CD4-positive, alpha-beta T cell (primary cell): ENCODE measurements around the gene CLIP2. TPM values are rescaled to one million over a fixed set of nuclear protein-coding genes. Genes with fewer than 3 reads are reported as not detected.
"Not testable (repeated sequence)": the region's sequence is repeated elsewhere in the genome, so short reads cannot be mapped to it uniquely, and the experiment has no call there.

Experiments used
- ATAC-seq: fragments of 200-7000 bp; cut with Tn5 transposase; one replicate; pipeline ENCODE4 v1.10.0; 2022; ENCODE audit warnings: mild to moderate bottlenecking; ENCODE audit not compliant: poor library complexity
- CTCF ChIA-PET: fragments of 350-600 bp; sonication (Branson Sonifier 250); formaldehyde crosslinking; loops from one replicate; lab custom pipeline; 2021; ENCODE audit warnings: antibody characterized with exemption, inconsistent platforms; lab: Charles Lee
- POLR2A ChIA-PET: fragments of 350-600 bp; sonication (Branson Sonifier 250); formaldehyde crosslinking; loops from one replicate; lab custom pipeline; 2021; ENCODE audit warnings: antibody characterized with exemption, inconsistent platforms; lab: Charles Lee
- DNase-seq, 14 experiments: peaks; one replicate each; pipeline ENCODE4 v3.0.0-alpha.2; 2013 to 2020; ENCODE audit warnings: mixed read lengths in 2 of 14
- H3K27ac ChIP-seq, 2 donors: one replicate each; pipeline versions ENCODE4 v1.5.1 to v1.7.0; 2013; ENCODE audit warnings: low read length in 2 of 2, low read depth in 1 of 2, mild to moderate bottlenecking in 1 of 2
- H3K27me3 ChIP-seq, 2 experiments: 1 replicate in 1 of 2; 2 replicates in 1 of 2; pipeline versions ENCODE4 v1.6.1 to v1.7.0; 2013; ENCODE audit warnings: low read length in 2 of 2, control low read depth in 1 of 2, mild to moderate bottlenecking in 1 of 2, moderate library complexity in 1 of 2; ENCODE audit not compliant: insufficient read depth in 2 of 2, control insufficient read depth in 1 of 2
- H3K36me3 ChIP-seq: one replicate; pipeline ENCODE4 v1.6.1; 2013; ENCODE audit warnings: low read length, control low read depth; ENCODE audit not compliant: insufficient read depth
- H3K4me1 ChIP-seq: one replicate; pipeline ENCODE4 v1.6.1; 2013; ENCODE audit warnings: low read length, control low read depth; ENCODE audit not compliant: insufficient read depth
- H3K4me3 ChIP-seq: one replicate; pipeline ENCODE4 v1.5.1; 2013; ENCODE audit warnings: mild to moderate bottlenecking, low read length, moderate library complexity
- H3K9me3 ChIP-seq, 2 experiments: 1 replicate in 1 of 2; 2 replicates in 1 of 2; pipeline versions ENCODE4 v1.6.1 to v1.7.0; 2013; ENCODE audit warnings: low read length in 2 of 2, mild to moderate bottlenecking in 2 of 2, control low read depth in 1 of 2, moderate library complexity in 1 of 2; ENCODE audit not compliant: control insufficient read depth in 1 of 2, insufficient read depth in 1 of 2
- H3K27ac Mint-ChIP-seq: one replicate; pipeline ENCODE4 v1.8.0; 2020; ENCODE audit warnings: mixed read lengths
- H3K27me3 Mint-ChIP-seq: one replicate; pipeline ENCODE4 v1.8.0; 2021; ENCODE audit warnings: mixed read lengths
- H3K36me3 Mint-ChIP-seq: one replicate; pipeline ENCODE4 v1.8.0; 2021; ENCODE audit warnings: low read depth, mixed read lengths
- H3K4me1 Mint-ChIP-seq: one replicate; pipeline ENCODE4 v1.8.0; 2021; ENCODE audit warnings: low read depth, mixed read lengths
- H3K4me3 Mint-ChIP-seq: one replicate; pipeline ENCODE4 v1.8.0; 2020; ENCODE audit warnings: mild to moderate bottlenecking, mixed read lengths
- H3K9me3 Mint-ChIP-seq: one replicate; pipeline ENCODE4 v1.8.0; 2020; ENCODE audit warnings: mixed read lengths
- intact Hi-C, 2 experiments: fragments of 100-400 bp; cut with DNase I in 1 of 2; cut with micrococcal nuclease in 1 of 2; formaldehyde crosslinking; loops; one replicate each; pipeline versions ENCODE4 v1.15.1 to v1.9.0; 2023 to 2025; cut with DNase I, micrococcal nuclease
- total RNA-seq, 174 experiments: library from RNA in 2 of 174; stranded (reverse) in 2 of 174; gene quantifications; one replicate each; pipeline ENCODE4 v1.2.3 and lab custom pipeline; 2021 to 2026
- TF ChIP-seq, protein P1 (sequence below): fragments of 200-600 bp; IDR thresholded peaks from one replicate; pipeline ENCODE4 v1.8.0; 2022; ENCODE audit warnings: antibody characterized with exemption, mild to moderate bottlenecking

Gene CLIP2
- total RNA-seq, 2 experiments from 2014 or later = 2.4 to 2.7 TPM

DNA sequence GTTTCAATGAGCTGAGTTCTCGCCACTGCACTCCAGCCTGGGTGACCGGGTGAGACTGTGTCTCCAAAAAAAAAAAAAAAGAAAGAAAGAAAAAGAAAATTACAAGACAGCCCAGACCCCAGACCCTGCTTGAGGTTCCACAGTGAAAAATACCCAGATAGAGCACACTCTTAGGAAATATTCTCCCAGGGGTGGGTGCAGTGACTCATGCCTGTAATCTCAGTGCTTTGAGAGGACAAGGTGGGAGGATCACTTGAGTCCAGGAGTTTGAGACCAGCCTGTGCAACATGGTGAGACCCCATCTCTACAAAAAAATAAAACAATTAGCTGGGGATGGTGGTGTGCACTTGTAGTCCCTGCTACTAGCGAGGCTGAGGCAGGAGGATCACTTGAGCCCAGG lies 123.4 kb downstream of the CLIP2 start:
- peaks cover 4% of the 10 kb centered on the region for H3K4me1 ChIP-seq
- no peak overlapping the region for H3K4me3 ChIP-seq
- no peak overlapping the region for H3K27ac ChIP-seq
- DNase-seq = no peak
- no peaks in the 10 kb centered on the region for H3K4me1 Mint-ChIP-seq
- ChIA-PET CTCF (interaction anchor here (0.6 to 1.8 kb wide), 2 partner anchors 131 to 154 kb away, joined by 3 to 8 read pairs; no protein-coding TSS in a partner anchor), POLR2A (no interaction called here)
- H3K27me3 ChIP-seq = no peaks in the 10 kb centered on the region
- H3K27me3 Mint-ChIP-seq = no peaks in the 10 kb centered on the region
- no peak overlapping the region for H3K4me3 Mint-ChIP-seq
- H3K9me3 Mint-ChIP-seq = no peaks in the 10 kb centered on the region
- H3K9me3 ChIP-seq = no peaks in the 10 kb centered on the region
- intact Hi-C loops = loop anchor here (10.0 kb wide), 2 partner anchors 302 to 452 kb away; no protein-coding TSS in a partner anchor
- no peaks in the 10 kb centered on the region for H3K36me3 Mint-ChIP-seq
- ATAC-seq = no peak
- no peaks in the 10 kb centered on the region for H3K36me3 ChIP-seq
- H3K27ac Mint-ChIP-seq = no peak overlapping the region
- TF ChIP-seq, protein P1, sequence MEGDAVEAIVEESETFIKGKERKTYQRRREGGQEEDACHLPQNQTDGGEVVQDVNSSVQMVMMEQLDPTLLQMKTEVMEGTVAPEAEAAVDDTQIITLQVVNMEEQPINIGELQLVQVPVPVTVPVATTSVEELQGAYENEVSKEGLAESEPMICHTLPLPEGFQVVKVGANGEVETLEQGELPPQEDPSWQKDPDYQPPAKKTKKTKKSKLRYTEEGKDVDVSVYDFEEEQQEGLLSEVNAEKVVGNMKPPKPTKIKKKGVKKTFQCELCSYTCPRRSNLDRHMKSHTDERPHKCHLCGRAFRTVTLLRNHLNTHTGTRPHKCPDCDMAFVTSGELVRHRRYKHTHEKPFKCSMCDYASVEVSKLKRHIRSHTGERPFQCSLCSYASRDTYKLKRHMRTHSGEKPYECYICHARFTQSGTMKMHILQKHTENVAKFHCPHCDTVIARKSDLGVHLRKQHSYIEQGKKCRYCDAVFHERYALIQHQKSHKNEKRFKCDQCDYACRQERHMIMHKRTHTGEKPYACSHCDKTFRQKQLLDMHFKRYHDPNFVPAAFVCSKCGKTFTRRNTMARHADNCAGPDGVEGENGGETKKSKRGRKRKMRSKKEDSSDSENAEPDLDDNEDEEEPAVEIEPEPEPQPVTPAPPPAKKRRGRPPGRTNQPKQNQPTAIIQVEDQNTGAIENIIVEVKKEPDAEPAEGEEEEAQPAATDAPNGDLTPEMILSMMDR = no peak

DNA sequence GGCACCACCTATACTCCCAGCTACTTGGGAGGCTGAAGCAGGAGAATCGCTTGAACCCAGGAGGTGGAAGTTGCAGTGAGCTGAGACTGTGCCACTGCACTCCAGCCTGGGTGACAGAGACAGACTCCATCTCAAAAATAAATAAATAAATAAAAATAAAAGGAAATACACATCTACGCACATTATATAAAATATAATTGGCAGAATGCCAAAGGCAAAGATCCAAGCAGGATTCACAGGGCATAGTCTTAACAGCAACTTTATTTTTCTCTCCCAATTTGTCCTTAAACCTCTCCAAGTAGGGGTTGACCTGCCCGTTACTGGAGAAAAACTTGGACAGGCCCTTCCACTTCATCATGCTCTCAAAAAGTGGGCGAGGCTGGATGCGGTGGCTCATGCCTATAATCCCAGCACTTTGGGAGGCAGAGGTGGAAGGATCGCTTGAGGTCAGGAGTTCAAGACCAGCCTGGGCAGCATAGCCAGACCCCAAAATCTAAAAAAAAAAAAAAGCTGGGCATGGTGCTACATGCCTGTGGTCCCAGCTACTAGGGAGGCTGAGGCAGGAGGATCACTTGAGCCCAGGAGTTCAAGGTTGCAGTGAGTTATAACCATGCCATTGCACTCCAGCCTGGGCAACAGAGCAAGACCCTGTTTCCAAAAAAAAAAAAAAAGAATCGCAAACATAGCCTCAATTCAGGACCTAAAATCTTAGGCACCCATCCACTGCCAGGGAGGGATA lies 125.6 kb downstream of the CLIP2 start:
- H3K4me3 ChIP-seq, H3K4me1 Mint-ChIP-seq, H3K4me1 ChIP-seq, H3K27ac ChIP-seq, H3K4me3 Mint-ChIP-seq, ATAC-seq, H3K36me3 Mint-ChIP-seq, POLR2A ChIA-PET, H3K27me3 Mint-ChIP-seq, CTCF ChIA-PET, H3K27me3 ChIP-seq, H3K27ac Mint-ChIP-seq, DNase-seq, H3K9me3 Mint-ChIP-seq, H3K9me3 ChIP-seq, H3K36me3 ChIP-seq: not testable (repeated sequence)
- intact Hi-C loops = loop anchor here (5.0 to 10.0 kb wide), 4 partner anchors 133 to 633 kb away; no protein-coding TSS in a partner anchor

DNA sequence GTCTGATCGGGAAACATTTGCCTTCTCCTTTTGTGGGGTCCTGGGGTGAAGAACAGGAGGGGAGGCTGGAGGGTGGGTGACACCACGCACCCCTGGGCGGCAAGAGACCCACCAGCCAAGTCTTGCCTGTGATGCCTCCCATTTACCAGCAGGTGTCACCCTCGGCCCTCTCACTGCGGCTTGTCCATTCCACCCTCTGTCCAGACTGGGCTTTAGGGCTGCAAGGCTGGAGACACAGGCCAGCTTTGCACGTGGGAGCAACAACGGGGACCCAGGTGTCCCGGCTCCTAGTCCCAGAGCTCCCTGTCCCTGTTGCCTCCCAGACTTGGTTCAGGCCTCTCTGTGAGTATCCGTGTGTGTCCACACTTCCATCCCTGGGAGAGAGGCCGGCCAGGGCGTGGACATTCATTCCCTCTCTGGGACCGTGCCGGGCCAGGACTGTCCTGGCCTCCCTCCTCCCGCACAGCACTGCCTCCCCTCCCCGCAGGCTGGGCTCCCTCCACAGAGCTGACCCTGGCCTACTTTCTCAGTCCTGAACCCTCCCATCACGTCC lies 128.3 kb downstream of the CLIP2 start:
- no peaks in the 10 kb centered on the region for H3K4me1 Mint-ChIP-seq
- H3K4me1 ChIP-seq = peaks cover 5% of the 10 kb centered on the region
- no peak overlapping the region for H3K4me3 ChIP-seq
- CTCF ChIA-PET = interaction anchor here (0.7 to 1.0 kb wide), 2 partner anchors 149 to 628 kb away, joined by 3 to 6 read pairs; no protein-coding TSS in a partner anchor
- TF ChIP-seq, protein P1 = peak; percentile 98
- no peaks in the 10 kb centered on the region for H3K9me3 Mint-ChIP-seq
- no peaks in the 10 kb centered on the region for H3K36me3 Mint-ChIP-seq
- POLR2A ChIA-PET = no interaction called here
- ATAC-seq = peak; percentile 73
- peak; percentile 30 to 74 (median 42) for DNase-seq
- intact Hi-C loops = loop anchor here (1.0 to 10.0 kb wide), 6 partner anchors 31 to 630 kb away; no protein-coding TSS in a partner anchor
- H3K9me3 ChIP-seq = no peaks in the 10 kb centered on the region
- no peak overlapping the region for H3K27ac Mint-ChIP-seq
- no peaks in the 10 kb centered on the region for H3K36me3 ChIP-seq
- no peak overlapping the region for H3K4me3 Mint-ChIP-seq
- no peaks in the 10 kb centered on the region for H3K27me3 Mint-ChIP-seq
- H3K27me3 ChIP-seq = no peaks in the 10 kb centered on the region
- no peak overlapping the region for H3K27ac ChIP-seq
